CD14-positive monocyte (primary cell): ENCODE data around the gene GPRC5B. TPM values are rescaled to one million over a fixed set of nuclear protein-coding genes. Genes with fewer than 3 reads are reported as not detected.

Experiments
- DNase-seq, 3 donors: peaks; one replicate each; pipeline ENCODE4 v3.0.0-alpha.2; 2011 to 2022
- H2AFZ ChIP-seq: 2 replicates; pipeline ENCODE4 v1.6.0; 2012; ENCODE audit warnings: mild to moderate bottlenecking, low read depth, low read length, inconsistent platforms; ENCODE audit not compliant: insufficient read depth, poor library complexity, severe bottlenecking
- H3K27ac ChIP-seq, 2 donors: 1 replicate in 1 of 2; 2 replicates in 1 of 2; pipeline ENCODE4 v1.5.1; 2012 to 2013; ENCODE audit warnings: low read length in 2 of 2, control low read depth in 1 of 2, inconsistent platforms in 1 of 2, low read depth in 1 of 2, mild to moderate bottlenecking in 1 of 2
- H3K27me3 ChIP-seq, 2 donors: one replicate each; pipeline versions ENCODE4 v1.6.0 to v1.6.1; 2011 to 2013; ENCODE audit warnings: low read length in 2 of 2; ENCODE audit not compliant: control insufficient read depth in 2 of 2, insufficient read depth in 2 of 2
- H3K36me3 ChIP-seq, 2 donors: replicated peaks in 1 of 2; 1 replicate in 1 of 2; 2 replicates in 1 of 2; pipeline versions ENCODE4 v1.5.1 to v1.6.1; 2012 to 2013; ENCODE audit warnings: low read length in 2 of 2, control low read depth in 1 of 2, inconsistent platforms in 1 of 2, mild to moderate bottlenecking in 1 of 2; ENCODE audit not compliant: insufficient read depth in 2 of 2, control insufficient read depth in 1 of 2
- H3K4me1 ChIP-seq, 2 donors: 1 replicate in 1 of 2; 2 replicates in 1 of 2; pipeline versions ENCODE4 v1.5.1 to v1.6.1; 2012 to 2013; ENCODE audit warnings: low read length in 2 of 2, control low read depth in 1 of 2, inconsistent platforms in 1 of 2, mild to moderate bottlenecking in 1 of 2, moderate library complexity in 1 of 2; ENCODE audit not compliant: insufficient read depth in 2 of 2, control insufficient read depth in 1 of 2
- H3K4me2 ChIP-seq: replicated peaks from 2 replicates; pipeline ENCODE3; 2012; ENCODE audit warnings: low read length, moderate library complexity, mild to moderate bottlenecking; ENCODE audit not compliant: poor library complexity, severe bottlenecking; ENCODE audit errors: extremely low read depth
- H3K4me3 ChIP-seq, 3 experiments: fragments of 200-600 bp in 1 of 3; sonication (generic) in 1 of 3; replicated peaks in 1 of 3; 1 replicate in 2 of 3; 2 replicates in 1 of 3; pipeline ENCODE4 v1.5.1; 2011 to 2013; ENCODE audit warnings: low read length in 3 of 3, mild to moderate bottlenecking in 3 of 3, control low read depth in 2 of 3, low read depth in 2 of 3, inconsistent platforms in 1 of 3, moderate library complexity in 1 of 3
- H3K79me2 ChIP-seq: 2 replicates; pipeline ENCODE4 v1.6.0; 2012; ENCODE audit warnings: mild to moderate bottlenecking, control low read depth, inconsistent platforms, low read length, moderate library complexity; ENCODE audit not compliant: insufficient read depth
- H3K9ac ChIP-seq: 2 replicates; pipeline ENCODE4 v1.6.0; 2017; ENCODE audit warnings: low read length, mild to moderate bottlenecking; ENCODE audit not compliant: insufficient read depth, poor library complexity, severe bottlenecking
- H3K9me3 ChIP-seq, 2 donors: replicated peaks in 1 of 2; 1 replicate in 1 of 2; 2 replicates in 1 of 2; pipeline versions ENCODE4 v1.5.1 to v1.6.1; 2012 to 2013; ENCODE audit warnings: low read length in 2 of 2, control low read depth in 1 of 2; ENCODE audit not compliant: control insufficient read depth in 1 of 2, insufficient read depth in 1 of 2
- H4K20me1 ChIP-seq: 2 replicates; pipeline ENCODE4 v1.6.0; 2012; ENCODE audit warnings: mild to moderate bottlenecking, low read length, control low read depth, moderate library complexity; ENCODE audit not compliant: insufficient read depth
- H3K27ac Mint-ChIP-seq, 7 donors: one replicate each; pipeline ENCODE4 v1.8.0; 2020; ENCODE audit warnings: mild to moderate bottlenecking in 7 of 7, mixed read lengths in 7 of 7, moderate library complexity in 6 of 7, inconsistent platforms in 2 of 7
- H3K27me3 Mint-ChIP-seq, 3 donors: one replicate each; pipeline ENCODE4 v1.8.0; 2021 to 2022; ENCODE audit warnings: low read depth in 3 of 3, mild to moderate bottlenecking in 3 of 3, mixed read lengths in 3 of 3, moderate library complexity in 3 of 3, inconsistent platforms in 1 of 3
- H3K36me3 Mint-ChIP-seq, 2 donors: one replicate each; pipeline ENCODE4 v1.8.0; 2020; ENCODE audit warnings: mixed read lengths in 2 of 2, inconsistent platforms in 1 of 2, mild to moderate bottlenecking in 1 of 2
- H3K4me1 Mint-ChIP-seq: one replicate; pipeline ENCODE4 v1.8.0; 2020; ENCODE audit warnings: mild to moderate bottlenecking, mixed read lengths
- H3K4me3 Mint-ChIP-seq, 2 donors: one replicate each; pipeline ENCODE4 v1.8.0; 2020; ENCODE audit warnings: mild to moderate bottlenecking in 2 of 2, mixed read lengths in 2 of 2, moderate library complexity in 1 of 2
- H3K9me3 Mint-ChIP-seq, 7 donors: one replicate each; pipeline ENCODE4 v1.8.0; 2020 to 2022; ENCODE audit warnings: mixed read lengths in 7 of 7, mild to moderate bottlenecking in 6 of 7, moderate library complexity in 6 of 7, inconsistent platforms in 2 of 7
- CTCF ChIP-seq: fragments of 200-600 bp; IDR thresholded peaks from one replicate; pipeline ENCODE4 v1.8.0; 2022; ENCODE audit warnings: antibody characterized with exemption, mild to moderate bottlenecking
- WGBS: methylation state at CpG from one replicate; pipeline ENCODE4 v1.1.5; 2013; ENCODE audit warnings: missing lambda C conversion rate; ENCODE audit not compliant: insufficient coverage; 5-methylcytosine and 5-hydroxymethylcytosine counted together
- intact Hi-C, 2 donors: fragments of 100-400 bp; cut with micrococcal nuclease; formaldehyde crosslinking; loops; one replicate each; pipeline versions ENCODE4 v1.15.0 to v1.15.1; 2023
- polyA plus RNA-seq, 3 donors: library from polyadenylated mRNA; depleted of rRNA in 1 of 3; unstranded in 2 of 3; stranded (reverse) in 1 of 3; fragments of 300-500 nt in 2 of 3; fragments of >200 nt in 1 of 3; fragmentation: Illumina TruSeq in 2 of 3; gene quantifications; 1 replicate in 2 of 3; 2 replicates in 1 of 3; pipeline ENCODE4 v1.2.3, GENCODE V29; 2012 to 2021

The GPRC5B gene
- polyA plus RNA-seq, 3 donors = 0.06 to 0.24 TPM; not detected in 1

- Histone ChIP-seq H3K4me2 (no peak overlapping the region), H3K27me3 (peaks cover 34 to 52% of the 10 kb centered on the region in 2 donors), H3K9ac (no peak overlapping the region), H3K27ac (no peak overlapping the region), H3K4me1 (peaks cover 22 to 31% of the 10 kb centered on the region in 2 donors), H3K36me3 (no peaks in the 10 kb centered on the region), H3K79me2 (no peaks in the 10 kb centered on the region), H4K20me1 (no peaks in the 10 kb centered on the region), H2AFZ (no peak overlapping the region), H3K4me3 (no peak overlapping the region), H3K9me3 (peaks cover 4 to 16% of the 10 kb centered on the region in 2 donors)
- H3K9me3 Mint-ChIP-seq = peaks cover 0 to 27% (median 7%) of the 10 kb centered on the region in 7 donors
- H3K36me3 Mint-ChIP-seq = peaks cover 5% of the 10 kb centered on the region in 2 donors
- no peak overlapping the region for H3K27ac Mint-ChIP-seq
- no peak for DNase-seq
- intact Hi-C loops = loop anchor here in 1 of 2 donors (10.0 kb wide), 1 partner anchor 798 kb away; no protein-coding TSS in a partner anchor
- peaks cover 22% of the 10 kb centered on the region for H3K4me1 Mint-ChIP-seq
- WGBS = 48% methylated on average over 2 of the region's 3 CpGs
- TF ChIP-seq CTCF = no peak
- peaks cover 50 to 57% (median 55%) of the 10 kb centered on the region in 3 donors for H3K27me3 Mint-ChIP-seq
- peak overlapping the region; percentile 31 to 84 for H3K4me3 Mint-ChIP-seq
These were observed 2.0 kb downstream of the GPRC5B start for GRCh38 chr16:19882646-19883045.

DNA sequence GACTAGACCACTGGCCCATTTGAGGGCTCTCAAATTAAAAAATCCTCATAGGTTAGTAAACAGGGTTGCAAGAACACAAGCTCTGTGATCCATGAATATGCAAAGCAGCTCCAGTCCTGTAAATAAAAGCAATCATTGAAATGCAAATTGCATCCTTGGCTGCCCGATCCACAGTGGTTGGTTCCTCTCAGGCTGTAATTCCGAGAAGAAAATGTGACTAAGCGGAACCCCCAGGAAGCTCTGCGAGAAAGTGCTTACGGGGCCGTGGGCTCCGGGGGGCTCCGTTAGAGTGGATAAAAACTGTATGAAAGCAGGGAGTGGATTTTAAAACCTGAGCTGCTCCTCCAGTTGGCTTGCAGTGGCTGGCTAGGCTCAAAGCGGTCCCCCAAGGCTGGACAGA, 2.5 kb downstream of the GPRC5B start:
- 41% methylated on average over 3 of the region's 9 CpGs for WGBS
- Mint-ChIP-seq H3K4me1 (peaks cover 22% of the 10 kb centered on the region), H3K36me3 (peaks cover 5% of the 10 kb centered on the region in 2 donors), H3K4me3 (peak overlapping the region in 1 of 2 donors; percentile 84), H3K27me3 (peaks cover 51 to 58% (median 55%) of the 10 kb centered on the region in 3 donors), H3K9me3 (peaks cover 0 to 27% (median 7%) of the 10 kb centered on the region in 7 donors), H3K27ac (no peak overlapping the region)
- no peak for DNase-seq
- Histone ChIP-seq H3K4me2 (no peak overlapping the region), H3K4me1 (peaks cover 22 to 31% of the 10 kb centered on the region in 2 donors), H3K9me3 (peaks cover 4 to 16% of the 10 kb centered on the region in 2 donors), H3K36me3 (no peaks in the 10 kb centered on the region), H3K27ac (no peak overlapping the region), H3K4me3 (no peak overlapping the region), H3K27me3 (peaks cover 34 to 52% of the 10 kb centered on the region in 2 donors), H3K9ac (no peak overlapping the region), H2AFZ (no peak overlapping the region), H3K79me2 (no peaks in the 10 kb centered on the region), H4K20me1 (no peaks in the 10 kb centered on the region)
- intact Hi-C loops = loop anchor here in 1 of 2 donors (10.0 kb wide), 1 partner anchor 797 kb away; no protein-coding TSS in a partner anchor
- TF ChIP-seq CTCF = no peak
